Measurements from ENCODE around the gene ZCCHC3.

Gene ZCCHC3

GRCh38 chr20:278607-279571, 18.5 kb upstream of the ZCCHC3 start:
- Histone ChIP-seq H3K27ac (peak overlapping the region in 3 of 21 experiments; percentile 17 to 54 (median 50)), H3K4me3 (peak overlapping the region in 6 of 7 experiments; percentile 10 to 44 (median 22))

GRCh38 chr20:284172-284571, 13.2 kb upstream of the ZCCHC3 start:
- H3K4me3 ChIP-seq = no peak overlapping the region
- no peak overlapping the region for H3K27ac ChIP-seq

- H3K27ac ChIP-seq = no peak overlapping the region
Observed at GRCh38 chr20:286508-286907, 10.9 kb upstream of the ZCCHC3 start.

DNA sequence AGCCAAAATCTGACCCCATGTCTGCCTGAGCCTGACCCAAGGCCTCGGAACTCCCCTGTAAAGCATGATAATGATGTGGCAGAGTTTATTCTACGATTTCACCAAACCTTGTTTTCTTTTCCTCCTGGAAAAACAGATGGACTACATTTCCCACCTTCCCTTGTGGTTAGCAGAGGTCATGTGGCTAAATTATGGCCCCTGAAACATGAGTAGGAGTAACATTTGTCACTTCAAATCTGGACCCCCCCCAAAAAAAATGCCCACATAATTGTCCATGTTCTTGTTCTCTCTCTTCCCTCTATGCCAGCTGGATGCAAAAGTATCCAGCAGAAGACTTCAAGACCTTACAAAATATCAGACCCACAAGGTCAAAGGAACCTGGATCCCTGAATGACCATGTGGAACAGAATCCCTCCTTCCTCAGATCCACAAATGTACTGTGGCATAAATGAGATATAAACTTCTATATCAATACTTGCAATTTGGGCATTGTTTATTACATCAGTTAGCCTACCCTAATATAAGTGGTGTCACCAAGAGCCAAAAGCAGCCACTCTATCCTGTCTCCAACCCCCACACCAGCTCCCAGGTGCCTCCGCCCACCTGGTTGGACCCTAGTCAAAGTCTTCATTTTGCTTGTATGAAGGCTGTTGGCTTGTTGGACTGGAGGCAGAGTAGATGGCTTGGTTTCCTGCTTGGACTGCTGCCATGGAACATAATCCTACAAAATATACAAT, 8.2 kb upstream of the ZCCHC3 start:
- H3K4me3 ChIP-seq = no peak overlapping the region
- H3K27ac ChIP-seq = no peak overlapping the region

More at GRCh38 chr20:286508-286907, 10.9 kb upstream of the ZCCHC3 start:
- no peak overlapping the region for H3K4me3 ChIP-seq

DNA sequence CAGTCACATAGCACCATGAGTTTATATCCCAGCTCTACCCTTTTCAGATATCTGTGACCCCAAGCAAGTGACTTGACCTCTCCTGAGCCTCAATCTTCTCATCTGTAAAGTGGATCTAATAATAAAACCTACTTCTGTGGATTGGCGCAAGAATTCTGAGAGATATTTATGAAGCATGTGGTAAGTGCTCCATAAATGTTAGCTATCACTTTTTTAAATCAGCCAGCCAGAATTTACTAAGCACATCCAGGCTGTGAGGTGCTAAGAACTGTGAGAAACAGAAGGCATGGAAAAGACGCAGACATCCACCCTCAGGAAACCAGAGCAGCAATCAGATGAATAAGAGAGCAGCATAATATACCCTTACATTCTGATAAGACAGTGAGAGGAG, 7.7 kb upstream of the ZCCHC3 start:
- peak overlapping the region in 18 of 21 experiments; percentile 28 to 82 (median 68) for H3K27ac ChIP-seq
- H3K4me3 ChIP-seq = peak overlapping the region; percentile 34 to 55 (median 47)

GRCh38 chr20:290084-290831, 7.1 kb upstream of the ZCCHC3 start, which contains the start of gene C20orf96:
TSS of gene C20orf96 (minus strand) at chr20:290750. CDS start at chr20:290610, 140 bp downstream.
- H3K27ac ChIP-seq = peak within 1 kb of the TSS in 20 of 21 experiments; percentile 28 to 82 (median 68)
- peak within 1 kb of the TSS; percentile 34 to 55 (median 47) for H3K4me3 ChIP-seq

- H3K4me3 ChIP-seq = no peak overlapping the region
- H3K27ac ChIP-seq = no peak overlapping the region
Observed at GRCh38 chr20:294602-295001, 2.8 kb upstream of the ZCCHC3 start.

DNA sequence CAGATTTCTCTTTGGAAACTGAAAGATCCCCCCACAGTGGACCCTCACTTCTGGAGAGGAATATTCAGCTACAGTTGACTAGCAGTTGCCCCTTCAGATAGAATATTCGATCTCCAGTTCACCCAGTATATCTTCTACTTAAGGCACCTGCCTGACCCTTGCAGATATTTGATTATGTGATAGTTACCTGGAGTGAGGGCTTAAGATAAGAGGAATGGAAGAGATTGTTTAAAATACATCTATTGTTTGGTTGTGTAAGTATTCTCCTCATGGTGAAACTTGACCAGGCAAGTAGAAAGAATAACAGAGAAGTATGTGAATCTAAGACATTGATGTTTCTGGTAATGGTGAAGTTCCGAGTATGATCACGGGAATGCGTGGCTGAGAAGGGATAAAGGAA, 1.6 kb upstream of the ZCCHC3 start:
- no peak overlapping the region for H3K4me3 ChIP-seq

DNA sequence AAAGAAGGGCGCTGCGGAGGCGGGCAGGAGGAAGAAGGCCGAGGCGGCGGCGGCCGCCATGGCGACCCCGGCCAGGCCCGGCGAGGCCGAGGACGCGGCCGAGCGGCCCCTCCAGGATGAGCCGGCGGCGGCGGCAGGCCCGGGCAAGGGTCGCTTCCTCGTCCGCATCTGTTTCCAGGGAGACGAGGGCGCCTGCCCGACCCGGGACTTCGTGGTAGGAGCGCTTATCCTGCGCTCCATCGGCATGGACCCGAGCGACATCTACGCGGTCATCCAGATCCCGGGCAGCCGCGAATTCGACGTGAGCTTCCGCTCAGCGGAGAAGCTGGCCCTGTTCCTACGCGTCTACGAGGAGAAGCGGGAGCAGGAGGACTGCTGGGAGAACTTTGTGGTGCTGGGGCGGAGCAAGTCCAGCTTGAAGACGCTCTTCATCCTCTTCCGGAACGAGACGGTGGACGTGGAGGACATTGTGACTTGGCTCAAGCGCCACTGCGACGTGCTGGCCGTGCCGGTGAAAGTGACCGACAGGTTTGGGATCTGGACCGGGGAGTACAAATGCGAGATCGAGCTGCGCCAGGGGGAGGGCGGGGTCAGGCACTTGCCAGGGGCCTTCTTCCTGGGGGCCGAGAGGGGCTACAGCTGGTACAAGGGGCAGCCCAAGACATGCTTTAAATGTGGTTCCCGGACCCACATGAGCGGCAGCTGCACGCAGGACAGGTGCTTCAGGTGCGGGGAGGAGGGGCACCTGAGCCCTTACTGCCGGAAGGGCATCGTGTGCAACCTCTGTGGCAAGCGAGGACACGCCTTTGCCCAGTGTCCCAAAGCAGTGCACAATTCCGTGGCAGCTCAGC, 780 bp downstream of the ZCCHC3 start:
- peak overlapping the region; percentile 88 to 100 (median 98) for H3K27ac ChIP-seq
- H3K4me3 ChIP-seq = peak overlapping the region; percentile 65 to 88 (median 82)

More for the DNA sequence above, 1.6 kb upstream of the ZCCHC3 start:
- H3K27ac ChIP-seq = no peak overlapping the region

GRCh38 chr20:298776-299391, 1.5 kb downstream of the ZCCHC3 start:
- peak overlapping the region in 19 of 21 experiments; percentile 90 to 100 (median 98) for H3K27ac ChIP-seq

GRCh38 chr20:300345-300990, 3.1 kb downstream of the ZCCHC3 start:
- H3K4me3 ChIP-seq = no peak overlapping the region
- peak overlapping the region in 3 of 21 experiments; percentile 19 to 34 (median 24) for H3K27ac ChIP-seq

More at GRCh38 chr20:298776-299391, 1.5 kb downstream of the ZCCHC3 start:
- peak overlapping the region; percentile 65 to 88 (median 82) for H3K4me3 ChIP-seq

DNA sequence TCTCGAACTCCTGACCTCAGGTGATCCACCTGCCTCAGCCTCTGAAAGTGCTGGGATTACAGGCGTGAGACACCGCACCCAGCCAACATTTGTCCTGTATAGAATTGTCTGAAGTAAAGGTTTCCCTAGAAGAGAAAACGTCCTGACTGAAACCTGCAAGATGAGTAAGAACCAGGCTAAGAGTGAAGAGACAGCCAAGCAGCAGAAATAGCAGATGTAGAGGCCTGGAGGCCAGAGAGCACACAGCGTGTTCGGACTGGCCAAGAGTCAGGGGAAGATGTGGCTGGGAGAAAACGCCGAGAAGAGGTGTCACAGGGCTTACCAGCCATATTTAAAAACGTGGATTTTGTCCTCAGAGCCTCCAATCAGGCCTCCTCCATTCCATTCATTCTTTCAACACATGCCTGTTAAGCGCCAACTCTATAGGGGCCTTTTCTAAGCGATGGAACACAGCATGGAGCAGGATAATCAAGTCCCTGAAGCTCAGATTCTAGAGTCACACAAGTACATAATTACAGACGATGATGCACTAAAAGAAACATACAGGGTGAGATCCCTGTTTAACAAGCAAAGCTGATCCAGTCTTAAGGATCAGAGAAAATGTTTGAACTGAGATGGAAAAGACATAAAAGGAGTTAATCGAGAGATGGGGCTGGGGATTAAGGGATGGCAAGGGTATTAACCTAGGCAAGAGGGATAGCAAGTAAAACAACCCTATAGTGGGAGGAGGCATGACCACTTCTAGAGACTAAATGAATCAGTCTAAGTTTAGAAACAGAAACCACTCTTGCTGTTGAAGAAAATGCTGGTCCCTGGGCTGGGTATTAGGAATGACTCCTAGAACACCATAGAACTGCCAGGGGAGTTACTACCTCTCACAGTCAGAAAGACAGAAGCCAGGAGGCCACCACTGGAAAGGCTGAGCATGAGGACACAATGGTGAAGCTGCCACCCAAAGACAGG, 4.8 kb downstream of the ZCCHC3 start:
- Histone ChIP-seq H3K4me3 (no peak overlapping the region), H3K27ac (peak overlapping the region in 1 of 21 experiments; percentile 14)

GRCh38 chr20:305745-306144, 8.4 kb downstream of the ZCCHC3 start:
- Histone ChIP-seq H3K27ac (no peak overlapping the region), H3K4me3 (no peak overlapping the region)

- peak overlapping the region in 12 of 21 experiments; percentile 13 to 78 (median 62) for H3K27ac ChIP-seq
Observed at GRCh38 chr20:308427-309038, 11.2 kb downstream of the ZCCHC3 start.

GRCh38 chr20:309306-309840, 12.0 kb downstream of the ZCCHC3 start:
- peak overlapping the region in 19 of 21 experiments; percentile 14 to 81 (median 71) for H3K27ac ChIP-seq

More at GRCh38 chr20:308427-309038, 11.2 kb downstream of the ZCCHC3 start:
- H3K4me3 ChIP-seq = no peak overlapping the region

More at GRCh38 chr20:309306-309840, 12.0 kb downstream of the ZCCHC3 start:
- peak overlapping the region in 3 of 7 experiments; percentile 28 to 37 (median 34) for H3K4me3 ChIP-seq
